A673 (cell line): ENCODE results near the gene GPR15.

Experiments
- CTCF ChIP-seq: fragments of 300-800, 200-600 bp; sonication (generic); conservative IDR thresholded peaks from 2 replicates; pipeline ENCODE4 v1.5.1; 2017; ENCODE audit warnings: low read depth, mild to moderate bottlenecking, antibody characterized with exemption, low read length, moderate library complexity, mixed read lengths
- EZH2 ChIP-seq: fragments of 200-600 bp; sonication (generic); IDR thresholded peaks from 2 replicates; pipeline ENCODE4 v1.6.1; 2017; ENCODE audit warnings: borderline replicate concordance, low read depth, mild to moderate bottlenecking, mixed read lengths, antibody characterized with exemption, low read length; ENCODE audit not compliant: poor library complexity, severe bottlenecking

- no peak for TF ChIP-seq CTCF
- no peak for TF ChIP-seq EZH2
These were observed 18.7 kb upstream of the GPR15 start for GRCh38 chr3:98513091-98513511.
